K562 (cell line): ENCODE results near the gene HEPACAM2. TPM values are rescaled to one million over a fixed set of nuclear protein-coding genes. Genes with fewer than 3 reads are reported as not detected.

ENCODE experiments used
- FIP1L1 ChIP-seq: fragments of 200-400 bp; formaldehyde crosslinking; IDR thresholded peaks from 2 replicates; pipeline ENCODE4 v1.6.1; 2018; ENCODE audit warnings: mild to moderate bottlenecking, low read depth, low read length; ENCODE audit not compliant: poor library complexity, severe bottlenecking
- GTF3C2 ChIP-seq: IDR thresholded peaks from 3 replicates; pipeline ENCODE4 v1.6.1; 2011; ENCODE audit warnings: borderline replicate concordance, mild to moderate bottlenecking, moderate library complexity; ENCODE audit not compliant: insufficient read length; ENCODE audit errors: extremely low read depth
- PBX2 ChIP-seq, 2 experiments: IDR thresholded peaks in 1 of 2; conservative IDR thresholded peaks in 1 of 2; 2 replicates each; pipeline ENCODE4 v1.6.1; 2016; ENCODE audit warnings: low read depth in 2 of 2, mild to moderate bottlenecking in 1 of 2, missing compliant biosample characterization in 1 of 2, missing genetic modification characterization in 1 of 2, moderate library complexity in 1 of 2
- POU5F1 ChIP-seq: fragments of 150-350 bp; IDR thresholded peaks from 2 replicates; pipeline ENCODE4 v1.6.1; 2014; ENCODE audit warnings: borderline replicate concordance, low read length, low read depth, mild to moderate bottlenecking; ENCODE audit not compliant: partially characterized antibody
- PREB ChIP-seq: sonication (generic); formaldehyde crosslinking; IDR thresholded peaks from 2 replicates; pipeline ENCODE4 v1.8.1; 2023; ENCODE audit warnings: mild to moderate bottlenecking, missing genetic modification reagents
- SETDB1 ChIP-seq: IDR thresholded peaks from one replicate; pipeline ENCODE4 v1.6.1; 2012; ENCODE audit warnings: low read length, control low read depth, inconsistent platforms
- SIRT6 ChIP-seq: IDR thresholded peaks from one replicate; pipeline ENCODE4 v1.6.1; 2012; ENCODE audit warnings: low read depth, mild to moderate bottlenecking, control low read depth, inconsistent platforms, low read length, moderate library complexity
- TAF1 ChIP-seq: IDR thresholded peaks from 2 replicates; pipeline ENCODE4 v1.6.1; 2011; ENCODE audit warnings: mild to moderate bottlenecking, low read length, moderate library complexity; ENCODE audit not compliant: insufficient read depth, control insufficient read depth, severe bottlenecking; ENCODE audit errors: extremely low read depth
- ZNF12 ChIP-seq: sonication (generic); formaldehyde crosslinking; IDR thresholded peaks from 2 replicates; pipeline ENCODE4 v1.4.0; 2020; ENCODE audit warnings: mild to moderate bottlenecking, missing genetic modification reagents
- ZNF184 ChIP-seq: sonication (generic); formaldehyde crosslinking; IDR thresholded peaks from 2 replicates; pipeline ENCODE4 v1.5.0; 2020; ENCODE audit warnings: missing genetic modification reagents
- ZNF239 ChIP-seq: fragments of 250-450 bp; sonication (Bioruptor Pico); IDR thresholded peaks from 2 replicates; pipeline ENCODE4 v1.4.0; 2020; ENCODE audit warnings: mild to moderate bottlenecking
- ZNF584 ChIP-seq: fragments of 200-800 bp; sonication (Bioruptor generic); IDR thresholded peaks from 2 replicates; pipeline ENCODE4 v1.6.1; 2016; ENCODE audit warnings: low read depth, mild to moderate bottlenecking, missing genetic modification characterization, missing compliant biosample characterization
- ZNF75A ChIP-seq: fragments of 450-650 bp; formaldehyde crosslinking; IDR thresholded peaks from 2 replicates; pipeline ENCODE4 v1.4.0; 2020; ENCODE audit warnings: mild to moderate bottlenecking
- polyA plus RNA-seq, 8 experiments: library from polyadenylated mRNA; depleted of rRNA in 4 of 8; stranded (reverse) in 5 of 8; unstranded in 3 of 8; fragments of >200 nt; fragmentation: Nextera tagmentation in 2 of 8; fragmentation: Illumina TruSeq in 1 of 8; extraction: Ambion mirVana in 2 of 8; extraction: Trizol in 1 of 8; gene quantifications; 2 replicates each; pipeline versions ENCODE4 v1.2.1 to v1.2.3, GENCODE V29; 2011 to 2014; ENCODE audit warnings: inconsistent platforms in 1 of 8, missing spikeins in 1 of 8
- total RNA-seq, 7 experiments: library from RNA; depleted of rRNA in 6 of 7; stranded (reverse); fragments of >200 nt in 6 of 7; fragmentation: Illumina TruSeq in 2 of 7; extraction: Trizol in 2 of 7; gene quantifications; 2 replicates each; pipeline versions ENCODE4 v1.2.1 to v1.2.3, GENCODE V29; 2011 to 2021; ENCODE audit warnings: low replicate concordance in 1 of 7
- TF ChIP-seq, protein P1 (sequence below): fragments of 450-650 bp; conservative IDR thresholded peaks from 2 replicates; pipeline ENCODE4 v1.6.1; 2016; ENCODE audit warnings: missing genetic modification characterization, low read depth, mild to moderate bottlenecking, control low read depth, missing compliant biosample characterization
- TF ChIP-seq, protein P2 (sequence below): fragments of 450-650 bp; IDR thresholded peaks from 2 replicates; pipeline ENCODE4 v1.6.1; 2016

Gene HEPACAM2
- total and polyA plus RNA-seq, 9 of the 15 experiments (the other 6 are each of a cell fraction or from before 2014, with no cell fraction given): 2.0 to 6.5 (median 3.9) TPM

GRCh38 chr7:93231799-93232672 is 5.8 kb upstream of the HEPACAM2 start, which contains the start of gene VPS50 (continued):
- no peak for TF ChIP-seq GTF3C2
- TF ChIP-seq PBX2 (CRISPR knock-in tag; IDR thresholded peaks at IDR 0.05; ENCODE audit: low read depth): no peak
- TF ChIP-seq PBX2 (tag; conservative IDR thresholded peaks at IDR 0.05; ENCODE audit: low read depth): no peak
- no peak for TF ChIP-seq ZNF12 (CRISPR knock-in tag)
- peak; percentile 3 for TF ChIP-seq POU5F1
- no peak for TF ChIP-seq ZNF184
- no peak for TF ChIP-seq ZNF239
- no peak for TF ChIP-seq FIP1L1
- no peak for TF ChIP-seq ZNF75A
- no peak for TF ChIP-seq SIRT6
- TF ChIP-seq ZNF584: peak; percentile 74; the same call in 1 of the 2 replicates
- TF ChIP-seq, protein P1, sequence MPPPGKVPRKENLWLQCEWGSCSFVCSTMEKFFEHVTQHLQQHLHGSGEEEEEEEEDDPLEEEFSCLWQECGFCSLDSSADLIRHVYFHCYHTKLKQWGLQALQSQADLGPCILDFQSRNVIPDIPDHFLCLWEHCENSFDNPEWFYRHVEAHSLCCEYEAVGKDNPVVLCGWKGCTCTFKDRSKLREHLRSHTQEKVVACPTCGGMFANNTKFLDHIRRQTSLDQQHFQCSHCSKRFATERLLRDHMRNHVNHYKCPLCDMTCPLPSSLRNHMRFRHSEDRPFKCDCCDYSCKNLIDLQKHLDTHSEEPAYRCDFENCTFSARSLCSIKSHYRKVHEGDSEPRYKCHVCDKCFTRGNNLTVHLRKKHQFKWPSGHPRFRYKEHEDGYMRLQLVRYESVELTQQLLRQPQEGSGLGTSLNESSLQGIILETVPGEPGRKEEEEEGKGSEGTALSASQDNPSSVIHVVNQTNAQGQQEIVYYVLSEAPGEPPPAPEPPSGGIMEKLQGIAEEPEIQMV (tag): no peak
- TF ChIP-seq TAF1: peak; percentile 57
- no peak for TF ChIP-seq PREB (CRISPR knock-in tag)
- TF ChIP-seq, protein P2, sequence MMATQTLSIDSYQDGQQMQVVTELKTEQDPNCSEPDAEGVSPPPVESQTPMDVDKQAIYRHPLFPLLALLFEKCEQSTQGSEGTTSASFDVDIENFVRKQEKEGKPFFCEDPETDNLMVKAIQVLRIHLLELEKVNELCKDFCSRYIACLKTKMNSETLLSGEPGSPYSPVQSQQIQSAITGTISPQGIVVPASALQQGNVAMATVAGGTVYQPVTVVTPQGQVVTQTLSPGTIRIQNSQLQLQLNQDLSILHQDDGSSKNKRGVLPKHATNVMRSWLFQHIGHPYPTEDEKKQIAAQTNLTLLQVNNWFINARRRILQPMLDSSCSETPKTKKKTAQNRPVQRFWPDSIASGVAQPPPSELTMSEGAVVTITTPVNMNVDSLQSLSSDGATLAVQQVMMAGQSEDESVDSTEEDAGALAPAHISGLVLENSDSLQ: peak; percentile 54; the same call in 1 of the 2 replicates
- no peak for TF ChIP-seq SETDB1
